K562 (cell line): ENCODE results near the gene STX2. TPM values are rescaled to one million over a fixed set of nuclear protein-coding genes. Genes with fewer than 3 reads are reported as not detected.
A peak's percentile ranks its signal among the peaks of the same experiment; 100 is the strongest.

Experiments used
- CC2D1A ChIP-seq: fragments of 450-650 bp; IDR thresholded peaks from 2 replicates; pipeline ENCODE4 v1.6.1; 2017; ENCODE audit warnings: mild to moderate bottlenecking
- FOSL1 ChIP-seq: fragments of 200-800 bp; sonication (Bioruptor generic); conservative IDR thresholded peaks from 2 replicates; pipeline ENCODE4 v1.6.1; 2016; ENCODE audit warnings: missing genetic modification characterization, missing compliant biosample characterization
- HDAC2 ChIP-seq: fragments of 450-650 bp; IDR thresholded peaks from 2 replicates; pipeline ENCODE4 v1.6.1; 2016; ENCODE audit warnings: mild to moderate bottlenecking
- HDAC3 ChIP-seq: fragments of 450-650 bp; IDR thresholded peaks from 2 replicates; pipeline ENCODE4 v1.6.1; 2018; ENCODE audit warnings: borderline replicate concordance, mild to moderate bottlenecking, moderate library complexity; ENCODE audit not compliant: partially characterized antibody
- HMGN3 ChIP-seq: IDR thresholded peaks from 2 replicates; pipeline ENCODE4 v1.6.1; 2011; ENCODE audit warnings: borderline replicate concordance, low read depth, mild to moderate bottlenecking, mixed read lengths, low read length; ENCODE audit not compliant: insufficient read length; ENCODE audit errors: extremely low read depth
- JUNB ChIP-seq: fragments of 450-650 bp; formaldehyde crosslinking; conservative IDR thresholded peaks from 2 replicates; pipeline ENCODE4 v1.4.0; 2020; ENCODE audit warnings: mild to moderate bottlenecking
- NONO ChIP-seq, 2 experiments: fragments of 200-400 bp in 1 of 2; fragments of 450-650 bp in 1 of 2; formaldehyde crosslinking in 1 of 2; IDR thresholded peaks; 2 replicates each; pipeline ENCODE4 v1.6.1; 2017; ENCODE audit warnings: low read depth in 2 of 2, mild to moderate bottlenecking in 2 of 2, moderate library complexity in 2 of 2, low read length in 1 of 2
- NR2C1 ChIP-seq, 2 experiments: fragments of 450-650 bp; IDR thresholded peaks; 2 replicates each; pipeline ENCODE4 v1.6.1; 2017; ENCODE audit warnings: mild to moderate bottlenecking in 2 of 2, antibody characterized with exemption in 1 of 2, inconsistent platforms in 1 of 2, missing compliant biosample characterization in 1 of 2, missing genetic modification characterization in 1 of 2
- SAP30 ChIP-seq: fragments of 200-600 bp; sonication (generic); IDR thresholded peaks from 2 replicates; pipeline ENCODE4 v1.6.1; 2012; ENCODE audit warnings: borderline replicate concordance, low read depth, mild to moderate bottlenecking, moderate library complexity, low read length, control low read depth, inconsistent platforms; ENCODE audit not compliant: insufficient read depth, poor library complexity, severe bottlenecking
- SMARCB1 ChIP-seq: IDR thresholded peaks from 2 replicates; pipeline ENCODE4 v1.6.1; 2011; ENCODE audit warnings: improper control_type of control experiment, low read depth; ENCODE audit not compliant: insufficient read length
- ZFP30 ChIP-seq: fragments of 250-450 bp; sonication (Bioruptor Pico); IDR thresholded peaks from 2 replicates; pipeline ENCODE4 v1.8.0; 2022; ENCODE audit warnings: moderate library complexity, mild to moderate bottlenecking, inconsistent platforms, borderline replicate concordance
- ZNF407 ChIP-seq: fragments of 450-650 bp; IDR thresholded peaks from 2 replicates; pipeline ENCODE4 v1.6.1; 2016; ENCODE audit warnings: low read depth
- ZNF592 ChIP-seq: fragments of 450-650 bp; IDR thresholded peaks from 2 replicates; pipeline ENCODE4 v1.6.1; 2017; ENCODE audit warnings: antibody characterized with exemption, mild to moderate bottlenecking
- ZNF717 ChIP-seq: fragments of 250-450 bp; sonication (Bioruptor Pico); IDR thresholded peaks from 2 replicates; pipeline ENCODE4 v1.5.0; 2021
- polyA plus RNA-seq, 8 experiments: library from polyadenylated mRNA; depleted of rRNA in 4 of 8; stranded (reverse) in 5 of 8; unstranded in 3 of 8; fragments of >200 nt; fragmentation: Nextera tagmentation in 2 of 8; fragmentation: Illumina TruSeq in 1 of 8; extraction: Ambion mirVana in 2 of 8; extraction: Trizol in 1 of 8; gene quantifications; 2 replicates each; pipeline versions ENCODE4 v1.2.1 to v1.2.3, GENCODE V29; 2011 to 2014; ENCODE audit warnings: inconsistent platforms in 1 of 8, missing spikeins in 1 of 8
- total RNA-seq, 7 experiments: library from RNA; depleted of rRNA in 6 of 7; stranded (reverse); fragments of >200 nt in 6 of 7; fragmentation: Illumina TruSeq in 2 of 7; extraction: Trizol in 2 of 7; gene quantifications; 2 replicates each; pipeline versions ENCODE4 v1.2.1 to v1.2.3, GENCODE V29; 2011 to 2021; ENCODE audit warnings: low replicate concordance in 1 of 7

STX2 gene
- total and polyA plus RNA-seq, 9 of the 15 experiments (the other 6 are each of a cell fraction or from before 2014, with no cell fraction given) = 22.2 to 54.6 (median 30.8) TPM

- peak; percentile 68 for TF ChIP-seq HMGN3
- TF ChIP-seq HDAC3 = peak; percentile 18
- no peak for TF ChIP-seq SMARCB1
- TF ChIP-seq SAP30 = no peak
- TF ChIP-seq NONO (IDR thresholded peaks at IDR 0.05; ENCODE audit: low read depth in 2 of 2, low read length in 1 of 2) = no peak
- 0 out of 2 replicates have a peak, but pooled peaks have one; percentile 57 for TF ChIP-seq ZNF717 (CRISPR knock-in tag)
- TF ChIP-seq NR2C1 (IDR thresholded peaks at IDR 0.05) = no peak
- TF ChIP-seq NR2C1 (tag; IDR thresholded peaks at IDR 0.05) = no peak
- TF ChIP-seq HDAC2 = 0 out of 2 replicates have a peak, but pooled peaks have one; percentile 49
- no peak for TF ChIP-seq JUNB (CRISPR knock-in tag)
- peak; percentile 68; the same call in 1 of the 2 replicates for TF ChIP-seq CC2D1A
- 0 out of 2 replicates have a peak, but pooled peaks have one; percentile 25 for TF ChIP-seq FOSL1 (tag)
- no peak for TF ChIP-seq ZFP30 (CRISPR knock-in tag)
- TF ChIP-seq ZNF592 = peak; percentile 96
- no peak for TF ChIP-seq ZNF407
Measured at GRCh38 chr12:130826151-130826801, 12.8 kb downstream of the STX2 start (continued).
